ENCODE results near the gene CAMK2A. TPM values are rescaled to one million over a fixed set of nuclear protein-coding genes. Genes with fewer than 3 reads are reported as not detected.

CAMK2A gene
- polyA plus RNA-seq, 1 experiment = 0.37 TPM

GRCh38 chr5:150238646-150239045 lies 50.9 kb downstream of the CAMK2A start:
- Histone ChIP-seq H3K4me3 (ENCODE audit: low read depth, low read length) (no peak overlapping the region), H3K27me3 (ENCODE audit: control insufficient read depth, insufficient read depth, low read length) (peaks cover 2% of the 10 kb centered on the region), H3K27ac (ENCODE audit: low read depth, low read length) (no peak overlapping the region), H3K9me3 (ENCODE audit: control insufficient read depth, insufficient read depth, low read length) (no peaks in the 10 kb centered on the region; the same call in 1 of the 2 replicates)
- TF ChIP-seq, protein P1, sequence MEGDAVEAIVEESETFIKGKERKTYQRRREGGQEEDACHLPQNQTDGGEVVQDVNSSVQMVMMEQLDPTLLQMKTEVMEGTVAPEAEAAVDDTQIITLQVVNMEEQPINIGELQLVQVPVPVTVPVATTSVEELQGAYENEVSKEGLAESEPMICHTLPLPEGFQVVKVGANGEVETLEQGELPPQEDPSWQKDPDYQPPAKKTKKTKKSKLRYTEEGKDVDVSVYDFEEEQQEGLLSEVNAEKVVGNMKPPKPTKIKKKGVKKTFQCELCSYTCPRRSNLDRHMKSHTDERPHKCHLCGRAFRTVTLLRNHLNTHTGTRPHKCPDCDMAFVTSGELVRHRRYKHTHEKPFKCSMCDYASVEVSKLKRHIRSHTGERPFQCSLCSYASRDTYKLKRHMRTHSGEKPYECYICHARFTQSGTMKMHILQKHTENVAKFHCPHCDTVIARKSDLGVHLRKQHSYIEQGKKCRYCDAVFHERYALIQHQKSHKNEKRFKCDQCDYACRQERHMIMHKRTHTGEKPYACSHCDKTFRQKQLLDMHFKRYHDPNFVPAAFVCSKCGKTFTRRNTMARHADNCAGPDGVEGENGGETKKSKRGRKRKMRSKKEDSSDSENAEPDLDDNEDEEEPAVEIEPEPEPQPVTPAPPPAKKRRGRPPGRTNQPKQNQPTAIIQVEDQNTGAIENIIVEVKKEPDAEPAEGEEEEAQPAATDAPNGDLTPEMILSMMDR (IDR thresholded peaks at IDR 0.05; ENCODE audit: low read depth, low read length) = no peak
- POLR2A ChIA-PET = no interaction called here
- no peak for DNase-seq (ENCODE audit: low read depth, low spot score)
- CTCF ChIA-PET = no interaction called here

GRCh38 chr5:150236981-150237754 lies 52.4 kb downstream of the CAMK2A start:
- H3K9me3 ChIP-seq (ENCODE audit: control insufficient read depth, insufficient read depth, low read length) = no peaks in the 10 kb centered on the region; the same call in 1 of the 2 replicates
- POLR2A ChIA-PET = interaction anchor here (0.7 kb wide), 1 partner anchor 97 kb away, joined by 8 read pairs; no protein-coding TSS in a partner anchor
- H3K4me3 ChIP-seq (ENCODE audit: low read depth, low read length) = no peak overlapping the region
- TF ChIP-seq, protein P1 (IDR thresholded peaks at IDR 0.05; ENCODE audit: low read depth, low read length) = no peak
- CTCF ChIA-PET = interaction anchor here (0.6 kb wide), 1 partner anchor 570 kb away, joined by 3 read pairs; no protein-coding TSS in a partner anchor
- H3K27me3 ChIP-seq (ENCODE audit: control insufficient read depth, insufficient read depth, low read length) = no peaks in the 10 kb centered on the region
- H3K27ac ChIP-seq (ENCODE audit: low read depth, low read length) = no peak overlapping the region
- no peak for DNase-seq (ENCODE audit: low read depth, low spot score)

- no peak overlapping the region for H3K27ac ChIP-seq (ENCODE audit: low read depth, low read length)
- POLR2A ChIA-PET = no interaction called here
- CTCF ChIA-PET = no interaction called here
- H3K9me3 ChIP-seq (ENCODE audit: control insufficient read depth, insufficient read depth, low read length) = no peaks in the 10 kb centered on the region; the same call in 1 of the 2 replicates
- TF ChIP-seq, protein P1 (IDR thresholded peaks at IDR 0.05; ENCODE audit: low read depth, low read length) = no peak
- H3K4me3 ChIP-seq (ENCODE audit: low read depth, low read length) = no peak overlapping the region
- H3K27me3 ChIP-seq (ENCODE audit: control insufficient read depth, insufficient read depth, low read length) = no peaks in the 10 kb centered on the region
- no peak for DNase-seq (ENCODE audit: low read depth, low spot score)
Measured at GRCh38 chr5:150236313-150236712, 53.3 kb downstream of the CAMK2A start.

GRCh38 chr5:150235500-150235854 lies 54.1 kb downstream of the CAMK2A start:
- H3K27me3 ChIP-seq (ENCODE audit: control insufficient read depth, insufficient read depth, low read length) = no peaks in the 10 kb centered on the region
- no peaks in the 10 kb centered on the region; the same call in 1 of the 2 replicates for H3K9me3 ChIP-seq (ENCODE audit: control insufficient read depth, insufficient read depth, low read length)
- H3K27ac ChIP-seq (ENCODE audit: low read depth, low read length) = no peak overlapping the region
- POLR2A ChIA-PET = no interaction called here
- TF ChIP-seq, protein P1 (IDR thresholded peaks at IDR 0.05; ENCODE audit: low read depth, low read length) = no peak
- CTCF ChIA-PET = interaction anchor here (1.7 kb wide), 1 partner anchor 17 kb away, joined by 6 read pairs; no protein-coding TSS in a partner anchor
- no peak overlapping the region for H3K4me3 ChIP-seq (ENCODE audit: low read depth, low read length)
- DNase-seq (ENCODE audit: low read depth, low spot score) = no peak

Measured in AG04450 (cell line).